Measurements from ENCODE around the gene ATAD3C.
A peak's percentile ranks its signal among the peaks of the same experiment; 100 is the strongest.
"Not testable (repeated sequence)": the region's sequence is repeated elsewhere in the genome, so short reads cannot be mapped to it uniquely, and the experiment has no call there.

The ATAD3C gene

GRCh38 chr1:1479547-1480487 lies 30.3 kb downstream of the ATAD3C start:
- no peak for DNase-seq

GRCh38 chr1:1480488-1480867 lies 31.0 kb downstream of the ATAD3C start:
- not testable (repeated sequence) for DNase-seq

- DNase-seq = not testable (repeated sequence)
Measured at GRCh38 chr1:1481811-1482210, 32.3 kb downstream of the ATAD3C start.

GRCh38 chr1:1482856-1483255 lies 33.4 kb downstream of the ATAD3C start:
- DNase-seq = no peak

GRCh38 chr1:1483714-1484113 lies 34.2 kb downstream of the ATAD3C start:
- DNase-seq = no peak

GRCh38 chr1:1484976-1485750 lies 35.7 kb downstream of the ATAD3C start:
- DNase-seq = not testable (repeated sequence)

GRCh38 chr1:1485755-1486317 lies 36.3 kb downstream of the ATAD3C start:
- not testable (repeated sequence) for DNase-seq

GRCh38 chr1:1487701-1488100 lies 38.2 kb downstream of the ATAD3C start:
- DNase-seq = no peak

- no peak for DNase-seq
Measured at GRCh38 chr1:1489231-1489630, 39.7 kb downstream of the ATAD3C start.

- DNase-seq = no peak
Measured at GRCh38 chr1:1489861-1490260, 40.4 kb downstream of the ATAD3C start.

- DNase-seq = no peak
Measured at GRCh38 chr1:1490633-1491230, 41.2 kb downstream of the ATAD3C start.

GRCh38 chr1:1491601-1492000 lies 42.1 kb downstream of the ATAD3C start:
- no peak for DNase-seq

- not testable (repeated sequence) for DNase-seq
Measured at GRCh38 chr1:1494311-1494710, 44.8 kb downstream of the ATAD3C start.

- not testable (repeated sequence) for DNase-seq
Measured at GRCh38 chr1:1495461-1495975, 46.0 kb downstream of the ATAD3C start.

- DNase-seq = peak; percentile 83
Measured at GRCh38 chr1:1504777-1505365, 55.4 kb downstream of the ATAD3C start.

- DNase-seq = peak; percentile 44
Measured at GRCh38 chr1:1505366-1505798, 55.9 kb downstream of the ATAD3C start.

- not testable (repeated sequence) for DNase-seq
Measured at GRCh38 chr1:1505801-1506200, 56.3 kb downstream of the ATAD3C start.

GRCh38 chr1:1507305-1507704 lies 57.8 kb downstream of the ATAD3C start:
- no peak for DNase-seq

- not testable (repeated sequence) for DNase-seq
Measured at GRCh38 chr1:1508775-1509464, 59.4 kb downstream of the ATAD3C start.

- not testable (repeated sequence) for DNase-seq
Measured at GRCh38 chr1:1509465-1509850, 60.0 kb downstream of the ATAD3C start.

- peak; percentile 37 for DNase-seq
Measured at GRCh38 chr1:1510912-1511532, 61.5 kb downstream of the ATAD3C start.
